ENCODE data around the gene HADH. TPM values are rescaled to one million over a fixed set of nuclear protein-coding genes. Genes with fewer than 3 reads are reported as not detected.
"Not testable (repeated sequence)": the region's sequence is repeated elsewhere in the genome, so short reads cannot be mapped to it uniquely, and the experiment has no call there.

HADH gene
- total RNA-seq, 1 donor = 16.7 TPM

- peak in 2 of 3 donors; percentile 8 to 17 for DNase-seq (ENCODE audit: low read depth in 2 of 3, low spot score in 2 of 3)
Measured at GRCh38 chr4:107994894-107995293, 5.2 kb downstream of the HADH start.

DNA sequence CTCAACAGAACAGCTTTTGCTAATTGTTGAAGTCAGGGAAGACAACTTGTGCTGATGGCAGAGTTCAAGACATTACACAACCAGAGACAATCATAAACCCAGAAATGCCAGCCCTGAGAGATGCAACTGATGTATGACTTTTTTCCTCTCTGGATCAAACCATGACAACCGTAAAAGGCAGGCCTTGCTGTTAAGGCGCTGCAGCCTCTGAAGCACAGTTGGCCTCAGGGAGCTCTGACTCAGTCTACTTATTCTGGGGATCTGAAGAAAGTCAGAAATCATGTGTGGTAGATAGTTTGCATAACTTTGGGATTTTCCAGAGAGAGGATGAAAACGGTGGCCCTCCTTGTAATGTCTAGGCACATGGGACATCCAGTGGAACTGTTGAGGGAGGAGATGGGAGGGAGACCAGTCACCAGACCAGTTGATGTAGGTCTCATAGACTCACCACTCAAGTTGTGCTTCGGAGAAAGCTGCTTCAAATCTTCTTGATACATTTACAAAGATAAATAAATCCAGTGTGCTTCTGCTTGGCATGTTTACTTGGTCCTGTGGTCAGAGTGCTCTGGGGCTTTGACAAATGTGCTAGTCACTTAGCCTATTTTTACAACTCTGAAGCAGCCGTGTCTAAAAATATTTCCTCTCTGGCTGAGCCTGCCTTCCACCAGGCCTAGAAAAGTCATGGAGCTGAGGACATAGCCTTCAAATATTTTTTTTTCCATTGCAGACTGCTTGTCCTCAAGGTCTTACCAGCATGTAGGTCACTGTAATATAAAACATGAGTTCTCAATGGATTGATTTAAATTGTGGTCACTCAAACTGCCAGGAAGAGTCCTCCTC is 7.5 kb downstream of the HADH start:
- peak in 1 of 3 donors; percentile 31 for DNase-seq (ENCODE audit: low read depth in 2 of 3, low spot score in 2 of 3)

- DNase-seq (ENCODE audit: low read depth in 2 of 3, low spot score in 2 of 3) = no peak
Measured at GRCh38 chr4:107997794-107998193, 8.1 kb downstream of the HADH start.

- DNase-seq (ENCODE audit: low read depth in 2 of 3, low spot score in 2 of 3) = no peak
Measured at GRCh38 chr4:107999932-108000539, 10.3 kb downstream of the HADH start.

DNA sequence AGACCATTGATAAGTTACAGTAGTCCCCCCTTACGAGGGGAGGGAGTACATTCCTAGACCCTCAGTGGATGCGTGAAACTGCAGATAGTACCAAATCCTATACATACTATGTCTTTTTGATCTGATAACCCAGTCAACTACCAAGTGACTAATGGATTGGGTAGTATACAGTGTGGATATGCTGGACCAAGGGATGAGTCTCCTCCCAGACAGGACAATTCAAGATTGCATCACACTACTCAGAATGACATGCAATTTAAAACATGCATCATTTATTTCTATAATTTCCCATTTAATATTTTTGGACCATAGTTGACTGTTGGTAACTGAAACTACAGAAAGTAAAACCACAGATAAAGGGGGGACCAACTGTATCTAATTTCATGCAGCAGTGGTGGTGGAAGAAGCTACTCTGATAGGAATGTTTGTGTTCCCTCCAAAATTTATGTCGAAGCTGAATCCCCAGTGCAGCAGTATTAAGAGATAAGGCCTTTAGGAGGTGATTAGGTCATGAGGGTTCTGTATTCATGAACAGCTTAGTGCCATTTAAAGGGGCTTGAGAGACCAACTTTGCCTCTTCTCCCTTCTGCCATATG is 11.9 kb downstream of the HADH start:
- no peak for DNase-seq (ENCODE audit: low read depth in 2 of 3, low spot score in 2 of 3)

DNA sequence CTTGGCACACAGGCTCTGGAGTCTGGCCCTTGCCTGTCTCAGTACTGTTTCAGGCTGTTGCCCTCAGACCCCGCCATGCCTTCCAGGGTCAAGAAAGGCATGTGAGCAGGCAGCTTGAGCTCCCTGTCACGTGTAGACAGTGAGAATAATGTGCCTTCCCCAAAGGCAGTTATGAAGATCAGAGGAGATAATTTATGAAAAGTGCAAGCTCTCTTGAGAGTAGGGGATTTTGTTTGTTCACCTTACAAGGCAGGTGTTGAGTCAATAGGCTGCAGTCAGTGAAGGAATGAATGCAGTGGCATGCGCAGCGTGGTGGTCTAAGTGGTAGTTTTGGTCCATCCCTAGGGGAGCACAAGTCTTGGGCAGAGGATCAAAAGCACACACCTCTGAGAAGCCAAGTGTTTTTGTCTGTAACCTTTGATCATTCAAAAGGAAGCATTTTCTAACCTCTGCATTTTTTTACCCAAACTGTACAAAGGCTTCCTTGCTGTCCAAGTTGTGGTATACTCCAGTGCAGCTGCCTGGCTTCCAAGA is 14.4 kb downstream of the HADH start:
- no peak for DNase-seq (ENCODE audit: low read depth in 2 of 3, low spot score in 2 of 3)

DNA sequence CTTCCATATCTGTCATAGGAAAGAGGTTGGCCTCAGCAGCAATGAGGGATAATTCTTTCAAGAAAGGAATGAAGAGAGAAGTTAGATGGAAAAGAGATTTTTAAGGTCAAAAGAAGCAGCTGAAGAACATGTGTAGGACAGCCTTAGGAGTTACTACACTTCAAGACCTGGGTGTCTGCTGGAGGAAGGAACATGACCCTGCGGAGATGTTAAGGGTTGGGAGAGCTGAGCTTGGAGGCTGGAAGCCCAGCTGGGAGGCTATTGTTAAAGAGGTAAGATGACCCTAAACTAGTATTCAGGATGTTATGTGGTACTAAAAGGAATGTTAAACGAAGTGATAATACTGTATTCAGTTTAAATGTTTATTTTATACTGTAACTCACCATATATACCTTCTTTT is 15.0 kb downstream of the HADH start:
- DNase-seq (ENCODE audit: low read depth in 2 of 3, low spot score in 2 of 3) = no peak

GRCh38 chr4:108005807-108006206 is 16.1 kb downstream of the HADH start:
- no peak for DNase-seq (ENCODE audit: low read depth in 2 of 3, low spot score in 2 of 3)

- DNase-seq (ENCODE audit: low read depth in 2 of 3, low spot score in 2 of 3) = no peak
Measured at GRCh38 chr4:108006361-108006760, 16.7 kb downstream of the HADH start.

DNA sequence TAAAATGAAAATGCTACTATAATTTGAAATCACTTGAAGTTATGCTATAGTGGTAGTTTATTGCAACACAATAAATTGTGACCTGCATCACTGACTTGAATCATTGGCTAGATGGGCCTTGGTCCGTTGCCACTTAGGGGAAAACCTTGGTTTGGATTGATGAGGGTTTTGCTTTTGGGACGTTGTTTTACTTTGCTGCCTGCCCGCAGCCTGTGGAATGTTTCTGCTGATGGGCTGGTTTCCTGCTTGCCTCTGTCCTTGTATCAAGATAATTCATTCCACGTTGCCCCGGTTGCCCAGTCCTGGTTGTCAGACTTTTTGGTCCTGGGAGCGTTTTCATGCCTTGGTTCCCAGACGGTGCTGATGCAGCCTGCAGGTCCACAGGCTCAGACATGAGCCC is 18.3 kb downstream of the HADH start:
- no peak for DNase-seq (ENCODE audit: low read depth in 2 of 3, low spot score in 2 of 3)

DNA sequence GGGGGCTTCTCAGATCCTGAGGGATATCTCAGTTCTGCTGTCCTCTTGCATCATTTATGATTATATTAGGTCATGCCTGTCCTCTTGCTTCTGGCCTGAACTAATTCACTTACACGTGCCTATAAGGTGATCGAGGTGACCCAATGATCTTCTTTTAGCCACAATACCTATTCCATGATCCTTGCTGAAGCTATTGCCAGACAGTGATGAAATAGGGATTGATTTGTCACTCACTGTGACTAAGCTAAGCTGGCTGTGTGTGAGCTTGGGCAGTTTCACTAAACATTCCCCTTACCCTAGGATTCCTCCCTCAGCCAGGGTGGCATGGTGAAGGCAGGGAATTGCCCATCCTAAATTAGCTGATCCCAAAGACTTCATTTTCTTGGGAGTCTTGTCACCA is 19.0 kb downstream of the HADH start:
- DNase-seq (ENCODE audit: low read depth in 2 of 3, low spot score in 2 of 3) = no peak

GRCh38 chr4:108010167-108010566 is 20.5 kb downstream of the HADH start:
- no peak for DNase-seq (ENCODE audit: low read depth in 2 of 3, low spot score in 2 of 3)

DNA sequence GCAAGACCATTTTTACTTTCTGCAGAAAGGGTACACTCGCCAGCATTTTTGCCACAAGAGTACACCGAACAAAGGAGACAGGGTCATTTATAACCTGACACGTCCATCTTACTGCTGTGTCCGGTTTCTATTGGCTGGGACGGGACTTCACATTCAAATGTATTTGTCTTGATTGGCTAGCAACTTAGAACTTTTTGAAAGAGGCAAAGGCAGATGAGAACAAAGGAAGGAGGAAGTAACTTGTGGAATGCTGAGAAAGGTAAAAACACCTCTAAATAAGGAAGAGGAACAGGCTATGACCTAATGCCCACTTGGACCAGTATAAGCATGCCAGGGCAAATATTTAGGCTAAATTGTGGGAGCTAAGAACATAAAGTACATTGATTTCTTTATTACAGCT is 22.7 kb downstream of the HADH start:
- not testable (repeated sequence) for DNase-seq (ENCODE audit: low read depth in 2 of 3, low spot score in 2 of 3)

DNA sequence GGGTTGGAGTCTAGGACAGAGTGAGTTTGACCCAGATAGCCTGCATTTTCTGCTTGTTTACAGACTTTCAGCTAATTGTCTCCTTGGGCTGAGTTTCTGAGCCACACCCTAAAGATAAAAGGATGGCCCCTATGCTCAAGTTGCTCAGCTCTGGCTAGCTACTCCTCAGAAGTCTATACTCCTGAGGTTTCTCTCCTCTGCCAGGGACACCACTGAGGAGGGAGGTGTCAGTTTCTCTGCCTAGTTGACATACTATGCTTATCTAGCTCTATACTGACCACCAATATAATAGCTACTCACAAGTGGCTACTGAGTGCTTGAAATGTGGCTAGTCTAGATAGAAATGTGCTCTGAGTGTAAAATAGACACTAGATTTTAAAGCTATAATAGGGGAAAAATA is 23.6 kb downstream of the HADH start:
- no peak for DNase-seq (ENCODE audit: low read depth in 2 of 3, low spot score in 2 of 3)

- no peak for DNase-seq (ENCODE audit: low read depth in 2 of 3, low spot score in 2 of 3)
Measured at GRCh38 chr4:108013955-108014354, 24.3 kb downstream of the HADH start.

GRCh38 chr4:108018040-108018883 is 28.6 kb downstream of the HADH start:
- DNase-seq (ENCODE audit: low read depth in 2 of 3, low spot score in 2 of 3) = peak; percentile 67 to 86 (median 67)

- DNase-seq (ENCODE audit: low read depth in 2 of 3, low spot score in 2 of 3) = no peak
Measured at GRCh38 chr4:108018884-108019187, 29.1 kb downstream of the HADH start.

DNA sequence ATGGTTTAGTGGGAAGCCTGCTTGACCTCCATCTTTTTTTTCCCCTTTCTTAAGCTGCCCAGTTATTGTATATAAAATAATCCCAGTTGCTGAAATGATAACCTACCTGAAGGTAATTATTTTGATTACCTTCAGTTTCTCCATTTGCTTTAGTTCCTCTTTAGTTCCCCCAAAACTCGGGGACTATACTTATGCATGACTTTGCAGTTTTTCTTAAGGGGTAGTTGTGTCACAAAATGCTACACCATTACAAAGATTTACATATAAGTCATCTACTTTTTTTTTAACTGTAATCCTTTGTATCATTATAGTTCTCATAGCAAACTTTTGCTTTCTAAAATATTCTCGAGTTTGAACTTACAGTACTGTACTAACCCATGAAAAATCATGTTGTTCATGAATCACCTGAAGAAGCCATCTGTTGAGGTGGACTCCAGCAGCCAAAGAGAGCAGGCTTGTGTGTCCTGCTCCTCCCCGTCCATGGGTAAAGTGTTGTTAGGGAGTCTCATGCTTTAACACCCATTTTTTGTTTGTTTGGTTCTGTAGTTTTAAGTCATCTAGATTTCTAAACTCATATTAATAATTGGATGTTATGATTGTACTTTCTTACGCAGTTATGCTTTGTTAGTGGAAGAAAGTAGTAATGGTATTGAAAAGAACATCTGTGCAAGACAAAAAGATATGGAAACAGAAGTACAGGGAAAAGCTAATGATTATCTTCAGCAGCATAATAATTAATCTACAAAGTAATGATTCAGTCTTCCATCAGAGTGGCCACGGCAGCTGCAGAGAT is 34.6 kb downstream of the HADH start:
- DNase-seq (ENCODE audit: low read depth in 2 of 3, low spot score in 2 of 3) = peak in 2 of 3 donors; percentile 26 to 71

- no peak for DNase-seq (ENCODE audit: low read depth in 2 of 3, low spot score in 2 of 3)
Measured at GRCh38 chr4:108024878-108025165, 35.1 kb downstream of the HADH start.

GRCh38 chr4:108029016-108029720 is 39.5 kb downstream of the HADH start:
- no peak for DNase-seq (ENCODE audit: low read depth in 2 of 3, low spot score in 2 of 3)

Measured in hematopoietic multipotent progenitor cell (in vitro differentiated cells).